NCI-H2171 treated with DMSO at 0.1 percent for 48 hours (cell line): ENCODE measurements around the gene XRN2.
"Not testable (repeated sequence)": the region's sequence is repeated elsewhere in the genome, so short reads cannot be mapped to it uniquely, and the experiment has no call there.

Experiments
- DNase-seq: peaks from one replicate; lab custom pipeline; 2025; lab: John Stamatoyannopoulos, UW

Gene XRN2

DNA sequence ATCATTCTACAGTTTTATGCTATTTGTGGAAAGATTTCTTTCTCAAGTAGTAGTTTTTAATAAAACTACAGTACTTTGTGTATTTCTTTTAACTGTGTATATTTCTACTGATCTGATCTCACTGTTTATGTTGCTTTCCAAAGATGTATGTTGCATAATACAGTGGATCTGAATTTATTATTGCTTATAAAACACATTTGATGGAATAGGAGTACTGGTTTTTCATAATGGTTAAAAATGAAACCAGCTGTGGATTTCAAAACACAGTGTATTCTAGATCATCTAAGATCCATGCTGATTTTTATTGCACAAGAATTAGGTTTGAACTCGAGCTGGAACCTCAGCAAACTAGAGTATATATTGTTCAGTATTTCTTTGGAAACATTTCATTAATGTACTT, 86.2 kb downstream of the XRN2 start:
- no peak for DNase-seq

DNA sequence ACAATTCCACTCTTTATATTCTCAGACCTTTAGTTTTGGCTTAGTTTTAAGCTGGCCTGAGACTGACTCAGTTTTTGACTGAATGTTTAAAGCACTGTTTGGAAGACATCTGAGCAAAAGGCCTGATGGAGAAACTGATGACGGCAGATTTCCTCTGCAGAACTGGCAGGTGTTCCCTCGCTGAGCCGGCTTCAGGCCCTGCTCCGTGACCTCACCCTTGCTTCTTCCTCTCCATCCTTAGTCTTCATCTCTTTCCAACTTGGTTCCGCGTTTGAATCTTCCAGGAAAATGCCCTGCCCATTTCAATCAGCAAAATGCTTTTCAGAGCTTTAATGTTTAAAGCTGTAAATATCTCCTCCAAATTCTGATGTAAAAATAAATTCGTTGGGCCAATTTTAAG, 87.6 kb downstream of the XRN2 start:
- no peak for DNase-seq

DNA sequence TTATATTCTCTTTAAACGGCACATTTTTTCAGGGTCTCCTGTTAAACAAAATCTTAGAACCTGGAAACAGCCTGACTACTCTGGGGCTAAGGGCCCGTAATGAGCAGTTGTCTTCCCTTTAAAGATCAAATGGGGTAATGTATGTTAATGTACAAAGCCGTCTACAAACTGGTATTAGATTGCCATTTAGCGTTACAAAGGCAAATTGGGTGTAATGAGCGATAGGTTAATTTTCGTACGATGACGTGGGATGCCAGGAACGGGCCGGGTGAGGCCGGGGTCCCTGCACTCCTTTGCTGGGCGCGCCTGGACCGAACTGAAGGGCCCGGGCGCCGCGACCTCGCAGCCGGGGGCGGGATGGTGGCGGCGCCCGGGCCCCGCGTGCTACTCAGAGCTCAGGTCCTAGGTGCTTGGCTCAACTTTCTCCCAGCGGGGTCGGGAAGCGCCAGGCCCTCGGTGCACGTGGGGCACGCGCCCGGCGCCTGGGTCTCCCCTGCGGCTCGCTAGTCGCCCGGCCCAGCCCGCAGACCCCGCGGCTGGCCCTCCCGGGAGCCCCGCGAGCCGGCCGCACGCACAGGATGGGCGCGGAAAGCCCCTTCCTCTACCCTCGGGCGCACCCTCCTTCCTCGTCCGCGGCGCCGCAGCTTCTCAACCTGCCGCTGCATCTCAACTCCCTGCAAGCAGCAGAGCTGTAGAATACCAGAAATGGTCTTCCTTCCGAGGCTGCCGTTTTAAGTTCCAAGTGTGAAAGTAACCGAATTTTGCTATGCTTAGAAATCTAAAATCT, 88.2 kb downstream of the XRN2 start:
- DNase-seq = no peak

DNA sequence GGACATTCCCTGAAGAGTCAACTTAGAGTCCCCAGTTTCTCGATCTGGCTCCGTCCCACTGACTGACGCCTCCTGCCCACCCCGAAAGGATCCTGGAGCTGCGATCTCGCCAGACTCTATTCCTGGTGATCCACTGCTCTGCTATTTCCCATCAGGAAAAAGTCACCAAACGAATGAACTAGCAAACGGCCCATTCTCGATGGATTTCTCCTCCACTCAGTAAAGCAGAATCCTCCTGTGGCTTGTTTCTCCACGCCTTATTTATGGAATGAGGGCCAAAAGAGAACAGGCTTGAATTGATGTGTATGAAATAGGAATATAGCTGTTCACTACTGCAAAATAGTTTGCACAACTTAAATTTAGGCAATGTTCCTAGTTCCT, 88.8 kb downstream of the XRN2 start:
- DNase-seq = no peak

DNA sequence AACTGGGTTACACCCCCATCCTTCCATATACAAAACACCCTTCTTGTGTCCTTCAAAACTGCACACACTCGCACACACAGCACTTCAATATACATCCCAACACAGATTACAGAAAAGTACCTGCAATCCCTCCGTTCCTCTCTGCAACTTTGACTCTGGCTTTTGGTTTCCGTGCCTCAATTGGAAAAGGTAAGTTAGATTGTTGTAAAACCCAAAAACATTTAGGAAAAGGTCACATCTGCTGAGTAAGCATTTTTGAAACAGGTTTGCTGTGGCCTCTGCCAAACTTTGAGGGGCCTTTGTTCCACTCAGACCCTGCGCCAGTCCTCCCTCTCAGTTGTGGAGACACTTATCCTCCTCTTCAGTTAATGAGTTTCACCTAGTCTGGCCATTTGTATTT, 90.0 kb downstream of the XRN2 start:
- DNase-seq = no peak

DNA sequence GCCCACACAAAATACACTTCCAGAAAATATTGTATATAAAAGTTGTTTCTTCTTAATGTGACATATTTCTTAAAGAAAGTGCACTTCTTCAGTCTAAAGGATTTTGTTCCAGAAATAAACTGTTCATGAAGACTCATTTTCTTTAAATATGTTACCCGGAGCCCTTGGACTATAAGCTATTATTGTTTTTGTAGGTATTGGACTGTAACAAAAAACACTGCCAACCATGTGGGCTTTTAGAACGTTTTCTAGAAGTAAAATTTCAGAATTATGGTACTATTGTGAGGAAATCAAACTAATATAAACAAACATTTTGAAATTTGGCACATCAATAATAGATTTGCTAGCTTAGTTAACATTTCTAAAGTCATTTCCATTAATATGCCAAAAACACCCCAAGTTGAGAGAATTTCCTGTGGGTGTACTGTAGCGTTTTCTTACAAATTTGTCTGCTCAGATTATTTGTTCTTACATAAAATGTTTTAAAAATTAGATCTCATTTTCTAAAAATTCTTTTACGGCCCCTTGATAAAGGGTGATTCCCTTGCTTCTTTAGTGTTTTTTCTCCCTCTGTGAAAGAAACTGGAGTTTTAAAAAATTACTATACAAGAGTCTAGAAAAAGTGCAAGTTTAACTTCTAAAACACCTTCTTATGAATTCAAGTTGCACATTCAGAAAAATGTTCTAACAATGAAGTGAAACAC, 90.8 kb downstream of the XRN2 start:
- no peak for DNase-seq

DNA sequence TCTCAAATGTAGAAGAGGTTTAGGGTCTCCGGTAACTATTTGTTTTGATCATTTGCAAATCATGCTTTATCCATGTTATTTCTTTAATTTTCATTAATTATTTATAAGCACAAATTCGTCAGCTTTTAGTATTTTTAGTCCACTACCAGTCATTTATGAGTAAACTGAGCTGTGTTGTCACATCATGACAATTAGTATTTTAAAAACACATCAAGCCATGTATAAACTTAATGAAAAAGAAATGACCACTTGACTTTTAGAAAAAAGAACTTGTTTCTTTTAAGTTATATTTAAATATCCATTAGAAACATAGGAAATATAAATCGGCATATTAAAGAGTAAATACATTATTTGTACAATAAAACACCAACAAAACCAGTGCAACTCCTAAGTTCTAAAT, 91.4 kb downstream of the XRN2 start:
- no peak for DNase-seq

DNA sequence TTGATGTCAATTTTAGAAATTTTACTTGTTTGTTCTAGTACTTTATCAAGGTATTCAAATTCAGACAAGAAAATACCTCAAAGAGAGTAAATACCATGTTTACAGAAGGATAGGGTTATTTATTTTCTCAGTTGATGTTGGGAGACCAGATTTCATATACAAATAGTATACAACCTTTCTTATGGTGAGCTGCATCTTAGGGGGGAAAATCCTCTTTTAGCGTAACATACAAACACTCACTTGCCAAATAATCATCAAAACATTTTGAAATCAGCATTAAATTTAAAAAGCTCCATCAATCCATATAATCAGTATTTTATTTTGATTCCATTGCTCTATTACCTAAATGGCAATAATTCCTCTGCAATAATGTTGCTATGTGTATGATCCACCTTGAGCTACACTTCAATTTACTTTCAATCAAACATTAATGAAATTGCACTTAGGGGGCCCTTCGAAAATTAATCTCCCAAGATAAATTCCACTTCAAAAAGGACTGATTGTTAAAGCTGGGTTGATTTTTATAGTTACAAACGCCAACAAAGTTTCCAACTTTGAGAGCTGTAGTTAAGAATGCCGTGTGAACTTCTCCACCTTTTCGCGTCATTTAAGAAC, 92.0 kb downstream of the XRN2 start:
- no peak for DNase-seq

DNA sequence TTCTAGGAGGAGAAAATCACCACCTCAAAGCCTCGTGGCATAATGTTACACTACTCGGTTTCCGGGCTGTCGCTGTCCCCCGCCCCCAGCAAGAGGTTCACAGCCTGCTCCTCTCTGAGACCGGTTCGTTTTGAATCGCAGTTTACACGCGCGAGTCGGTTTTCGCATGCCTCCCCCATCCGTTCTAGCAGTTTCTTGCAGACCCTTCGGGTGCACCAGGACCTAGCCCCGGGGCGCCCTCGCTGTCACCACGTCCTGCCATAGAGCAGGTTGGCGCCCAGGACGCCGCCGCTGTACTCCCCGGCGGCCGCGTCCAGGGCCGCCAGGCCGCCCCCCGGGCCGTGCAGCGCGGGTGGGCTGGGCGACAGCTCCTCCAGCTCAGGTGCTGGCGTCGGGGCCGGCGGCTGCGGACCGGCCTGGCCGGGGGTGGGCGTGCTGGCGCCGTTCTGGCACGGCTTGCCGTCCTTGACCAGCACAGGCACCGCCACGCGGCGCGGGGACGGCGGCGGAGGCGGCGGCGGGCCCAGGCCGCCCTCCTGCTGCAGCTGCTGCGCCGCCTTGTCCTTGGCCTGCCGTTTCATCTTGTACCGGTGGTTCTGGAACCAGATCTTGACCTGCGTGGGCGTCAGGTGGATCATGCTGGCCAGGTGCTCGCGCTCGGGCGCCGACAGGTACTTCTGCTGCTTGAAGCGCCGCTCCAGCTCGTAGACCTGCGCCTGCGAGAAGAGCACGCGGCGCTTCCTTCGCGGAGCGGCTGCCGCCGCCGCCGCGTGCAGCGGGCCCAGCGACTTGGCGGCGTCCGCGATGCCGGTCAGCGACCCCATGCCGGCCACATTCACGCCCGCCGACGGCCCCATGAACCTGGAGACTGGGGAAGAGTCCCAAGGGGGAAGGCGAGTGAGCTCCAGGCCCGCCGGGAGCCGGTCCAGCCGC, 92.8 kb downstream of the XRN2 start:
- no peak for DNase-seq

DNA sequence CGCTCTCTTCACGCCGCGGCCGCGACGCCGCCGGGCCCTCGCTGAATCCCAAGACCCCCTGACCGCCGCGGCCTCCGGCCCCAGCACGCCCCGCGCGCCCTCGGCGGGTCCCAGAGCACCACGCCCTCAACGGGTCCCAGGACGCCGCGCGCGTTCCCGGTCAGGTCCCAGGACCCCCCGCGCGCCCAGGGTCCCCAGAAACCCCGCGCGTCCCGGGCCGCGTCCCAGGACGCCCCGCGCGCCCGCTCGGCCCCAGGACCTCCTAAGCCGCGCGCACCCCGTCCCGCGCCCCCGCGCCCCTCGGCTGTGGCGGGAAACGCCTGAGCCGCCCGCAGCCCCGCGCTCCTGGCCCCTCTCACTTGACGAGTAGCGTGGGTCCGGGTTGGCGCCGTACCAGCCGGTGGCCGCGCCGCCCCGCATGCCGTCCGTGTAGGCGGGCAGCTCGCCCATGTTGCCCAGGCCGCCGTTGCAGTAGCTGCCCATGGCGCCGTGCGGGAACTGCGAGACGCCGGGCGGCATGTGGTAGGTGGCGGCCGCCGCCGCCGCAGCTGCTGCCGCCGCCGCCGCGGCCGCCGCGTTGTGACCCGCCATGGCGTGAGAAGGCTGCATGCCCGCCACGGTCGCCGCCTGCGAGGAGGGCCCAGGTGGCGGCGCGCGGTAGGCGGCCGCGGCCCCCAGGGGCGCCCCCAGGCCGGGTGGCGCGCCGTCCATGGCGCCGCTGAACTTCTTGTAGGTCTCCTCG, 93.6 kb downstream of the XRN2 start:
- no peak for DNase-seq

DNA sequence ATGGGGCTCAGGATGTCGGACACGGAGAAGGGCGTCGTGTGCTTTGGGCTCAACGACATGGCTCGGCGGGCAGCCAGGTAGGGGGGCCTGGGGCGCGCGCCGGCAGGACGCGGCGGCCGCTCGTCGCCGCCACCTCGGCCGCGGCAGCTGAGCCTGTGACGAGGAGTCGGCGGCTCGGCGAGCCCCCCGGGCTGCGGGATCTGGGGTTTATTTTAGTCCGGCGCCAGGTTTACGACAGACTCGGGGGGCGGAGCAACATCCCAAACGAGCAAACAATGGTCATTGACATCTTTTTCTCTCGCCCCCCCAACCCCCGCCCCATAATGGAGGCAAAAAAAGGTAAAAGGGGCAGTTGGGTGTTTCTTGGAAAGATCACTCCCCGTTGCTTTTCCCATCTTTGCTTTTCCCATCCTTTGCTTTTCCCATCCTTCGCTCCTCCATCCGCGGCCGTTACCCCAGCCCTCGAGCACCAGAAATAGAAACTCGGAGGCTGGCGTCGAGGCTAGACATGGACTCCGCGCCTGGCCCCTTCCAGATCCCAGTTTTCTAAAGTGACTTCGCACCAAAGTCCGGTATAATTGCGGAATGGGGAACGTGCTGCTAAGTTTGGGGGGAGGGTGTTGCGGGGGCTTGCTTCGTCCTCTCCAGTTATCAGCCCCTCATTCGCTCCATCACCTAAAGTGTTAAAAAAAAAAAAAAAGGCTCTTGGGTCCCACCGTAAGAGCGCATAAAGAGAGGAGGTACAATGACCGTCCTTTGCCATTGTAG, 94.4 kb downstream of the XRN2 start, which contains the start of gene NKX2-4:
TSS of gene NKX2-4 (minus strand) at position 186 of the 768 bp plus-strand sequence. CDS start at position 59, 127 bp downstream.
- DNase-seq = peak; percentile 62

DNA sequence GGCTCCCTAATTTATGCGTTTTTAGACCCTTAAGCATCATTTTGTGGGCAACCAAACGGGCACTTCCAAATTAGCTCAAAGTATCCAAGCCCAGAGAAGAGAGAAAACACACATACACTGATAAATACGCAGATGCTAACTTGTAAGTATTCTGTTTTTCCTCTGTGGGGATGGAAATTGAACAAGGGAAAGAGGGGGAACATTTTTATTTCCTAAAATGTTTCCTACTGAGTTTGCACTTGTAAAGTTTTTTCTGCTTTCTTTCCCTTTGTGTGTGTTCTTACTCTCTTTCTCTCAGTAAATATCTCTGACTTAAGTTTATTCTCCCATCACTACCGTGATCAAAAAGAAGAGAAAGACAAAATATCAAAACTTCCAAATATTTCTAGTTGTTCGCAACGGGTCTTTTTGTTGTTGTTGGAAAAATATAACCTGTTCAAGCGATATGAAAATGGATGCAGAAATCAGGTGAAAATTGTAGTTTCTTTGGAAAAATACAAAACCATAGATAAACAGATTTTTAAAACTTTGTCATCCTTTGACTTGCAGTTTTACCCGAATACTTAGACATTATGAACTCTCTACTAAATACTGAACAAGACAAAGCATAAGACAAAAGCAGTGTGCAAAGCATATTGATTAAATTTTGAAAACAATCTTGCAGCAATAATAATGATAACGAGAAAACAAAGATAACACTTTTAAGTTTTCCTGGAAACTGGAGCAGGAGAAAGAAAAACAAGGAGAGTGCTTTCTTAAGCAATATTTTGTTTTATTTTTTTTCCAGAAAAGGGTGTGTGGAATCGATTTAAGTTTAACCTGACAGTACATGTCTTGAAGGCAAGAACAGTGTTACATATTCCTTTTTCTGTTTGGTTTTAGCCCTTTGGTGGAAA, 95.2 kb downstream of the XRN2 start:
- DNase-seq = no peak

DNA sequence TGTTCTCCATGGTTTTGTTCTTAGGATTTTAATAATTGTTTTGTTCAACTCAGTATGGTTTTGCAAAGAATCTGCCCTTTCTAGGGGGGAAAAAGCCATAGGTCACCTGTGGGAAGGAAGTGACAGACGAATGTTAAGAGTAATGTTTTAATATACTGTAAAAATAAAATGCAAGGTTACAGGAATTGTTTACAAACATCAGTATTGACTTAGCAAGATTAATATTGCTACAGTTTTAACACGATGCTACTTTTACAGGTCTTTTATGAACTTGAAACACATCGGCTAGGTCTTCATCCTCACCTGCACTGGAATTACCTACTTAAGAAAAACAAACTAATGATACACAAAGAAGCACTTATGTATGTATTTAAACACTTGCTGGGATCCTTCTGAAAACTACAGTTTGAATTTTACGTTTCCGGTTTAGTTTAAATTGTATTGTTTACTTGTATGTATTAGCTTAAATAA, 95.9 kb downstream of the XRN2 start:
- no peak for DNase-seq

DNA sequence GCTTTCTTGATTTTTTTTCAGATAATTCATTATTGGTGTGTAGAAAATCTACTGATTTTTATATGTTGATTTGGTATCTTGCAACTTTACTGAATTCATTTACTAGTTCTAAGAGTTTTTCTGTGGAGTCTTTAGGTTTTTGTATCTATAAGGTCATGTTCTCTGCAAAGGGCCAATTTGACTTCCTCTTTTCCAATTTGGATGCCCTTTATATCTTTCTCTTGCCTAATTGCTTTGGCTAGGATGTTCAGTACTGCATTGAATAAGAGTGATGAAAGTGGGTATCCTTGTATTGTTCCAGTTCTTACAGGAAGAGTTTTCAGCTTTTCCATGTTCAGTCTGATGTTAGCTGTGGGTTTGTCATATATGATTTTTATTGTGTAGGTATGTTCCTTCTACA, 108.6 kb downstream of the XRN2 start:
- DNase-seq = no peak

DNA sequence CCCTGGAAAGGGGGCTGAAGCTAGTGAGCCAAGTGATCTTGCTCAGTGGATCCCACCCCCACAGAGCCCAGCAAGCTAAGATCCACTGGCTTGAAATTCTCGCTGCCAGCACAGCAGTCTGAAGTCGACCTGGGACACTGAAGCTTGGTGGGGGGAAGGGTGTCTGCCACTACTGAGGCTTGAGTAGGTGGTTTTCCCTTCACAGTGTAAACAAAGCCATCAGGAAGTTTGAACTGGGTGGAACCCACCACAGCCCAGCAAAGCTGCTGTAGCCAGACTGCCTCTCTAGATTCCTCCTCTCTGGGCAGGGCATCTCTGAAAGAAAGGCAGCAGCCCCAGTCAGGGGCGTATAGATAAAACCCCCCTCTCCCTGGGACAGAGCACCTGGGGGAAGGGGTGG, 110.9 kb downstream of the XRN2 start:
- not testable (repeated sequence) for DNase-seq

DNA sequence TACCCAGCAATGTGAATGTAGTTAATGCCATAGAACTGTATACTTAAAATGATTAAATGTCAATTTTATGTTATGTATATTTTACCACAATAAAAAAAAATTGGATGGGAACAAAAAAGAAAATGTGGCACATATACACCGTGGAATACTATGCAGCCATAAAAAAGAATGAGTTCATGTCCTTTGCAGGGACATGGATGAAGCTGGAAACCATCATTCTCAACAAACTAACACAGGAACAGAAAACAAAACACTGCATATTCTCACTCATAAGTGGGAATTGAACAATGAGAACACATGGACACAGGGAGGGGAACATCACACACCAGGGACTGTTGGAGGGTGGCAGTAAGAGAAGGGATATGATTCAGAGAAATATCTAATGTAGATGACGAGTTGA, 116.0 kb downstream of the XRN2 start:
- not testable (repeated sequence) for DNase-seq

DNA sequence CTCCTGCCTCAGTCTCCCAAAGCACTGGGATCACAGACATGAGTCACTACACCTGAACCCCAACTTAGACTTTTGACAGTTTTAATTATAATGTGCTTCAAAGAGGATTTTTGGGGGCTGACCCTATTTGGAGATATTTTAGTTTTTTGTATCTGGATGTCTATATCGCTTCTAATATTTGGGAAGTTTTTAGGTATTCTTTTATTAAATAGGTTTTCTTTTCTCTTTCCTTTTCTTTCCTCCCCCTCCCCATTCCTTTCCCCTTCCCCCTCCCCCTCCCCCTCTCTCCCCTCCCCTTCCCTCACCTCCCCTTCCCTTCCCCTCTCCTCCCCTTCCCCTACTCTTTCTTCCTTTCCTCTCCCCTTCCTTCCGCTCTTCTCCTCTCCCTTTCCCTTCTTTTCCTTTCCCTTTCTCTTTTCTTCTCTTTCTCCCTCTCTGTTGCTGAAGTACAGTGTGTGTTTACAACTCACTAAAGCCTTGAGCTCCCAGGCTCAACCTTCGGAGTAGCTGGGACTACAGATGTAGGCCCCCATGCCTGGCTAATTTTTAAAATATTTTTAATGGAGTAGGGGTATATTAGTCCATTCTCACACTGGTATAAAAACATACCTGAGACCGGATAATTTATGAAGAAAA, 118.6 kb downstream of the XRN2 start:
- no peak for DNase-seq

DNA sequence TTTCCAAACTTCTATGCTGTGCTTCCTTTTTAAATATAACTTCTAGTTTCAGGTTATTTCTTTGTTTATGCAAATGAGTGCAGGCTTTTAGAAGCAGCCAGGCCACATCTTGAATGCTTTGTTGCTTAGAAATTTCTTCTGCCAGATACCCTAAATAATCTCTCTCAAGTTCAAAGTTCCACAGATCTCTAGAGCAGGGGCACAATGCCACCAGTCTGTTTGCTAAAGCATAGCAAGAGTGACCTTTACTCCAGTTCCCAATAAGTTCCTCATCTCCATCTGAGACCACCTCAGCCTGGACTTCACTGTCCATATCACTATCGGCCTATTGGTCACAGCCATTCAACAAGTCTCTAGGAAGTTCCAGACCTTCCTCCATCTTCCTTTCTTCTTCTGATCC, 120.6 kb downstream of the XRN2 start:
- not testable (repeated sequence) for DNase-seq

DNA sequence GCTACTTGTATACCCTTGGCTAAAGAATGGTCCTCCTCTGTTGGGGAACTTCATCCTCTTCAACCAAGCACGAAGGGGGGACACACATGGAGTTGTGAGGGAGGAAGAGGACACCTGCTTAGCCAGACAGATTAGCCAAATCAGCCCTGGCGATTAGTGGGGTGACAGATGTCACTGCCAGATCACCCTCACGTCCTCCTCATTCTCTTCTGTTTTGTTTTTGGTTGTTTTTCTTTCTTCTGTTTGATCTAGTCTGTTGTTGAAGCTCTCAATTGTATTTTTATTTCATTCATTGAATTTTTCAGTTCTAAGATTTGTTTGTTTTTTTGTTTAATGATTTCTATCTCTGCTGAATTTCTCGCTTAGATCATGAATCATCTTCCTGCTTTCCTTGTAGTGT, 121.7 kb downstream of the XRN2 start:
- no peak for DNase-seq
